Vagina (tissue), 2 donors: ENCODE data around the gene DHX34.

ENCODE experiments used
- POLR2AphosphoS5 ChIP-seq, 2 donors: sonication (generic); formaldehyde crosslinking; IDR thresholded peaks; one replicate each; pipeline ENCODE4 v1.9.0; 2017; ENCODE audit warnings: antibody characterized with exemption in 2 of 2, mild to moderate bottlenecking in 2 of 2, low read depth in 1 of 2; ENCODE audit not compliant: insufficient read depth in 1 of 2
- TF ChIP-seq, protein P1 (sequence below), 3 experiments: fragments of 450-650 bp in 2 of 3; fragments of 200-600 bp in 1 of 3; sonication (generic) in 1 of 3; IDR thresholded peaks; one replicate each; pipeline ENCODE4 v1.5.1; 2017 to 2019; ENCODE audit warnings: antibody characterized with exemption in 3 of 3, mild to moderate bottlenecking in 2 of 3, moderate library complexity in 2 of 3

DNA sequence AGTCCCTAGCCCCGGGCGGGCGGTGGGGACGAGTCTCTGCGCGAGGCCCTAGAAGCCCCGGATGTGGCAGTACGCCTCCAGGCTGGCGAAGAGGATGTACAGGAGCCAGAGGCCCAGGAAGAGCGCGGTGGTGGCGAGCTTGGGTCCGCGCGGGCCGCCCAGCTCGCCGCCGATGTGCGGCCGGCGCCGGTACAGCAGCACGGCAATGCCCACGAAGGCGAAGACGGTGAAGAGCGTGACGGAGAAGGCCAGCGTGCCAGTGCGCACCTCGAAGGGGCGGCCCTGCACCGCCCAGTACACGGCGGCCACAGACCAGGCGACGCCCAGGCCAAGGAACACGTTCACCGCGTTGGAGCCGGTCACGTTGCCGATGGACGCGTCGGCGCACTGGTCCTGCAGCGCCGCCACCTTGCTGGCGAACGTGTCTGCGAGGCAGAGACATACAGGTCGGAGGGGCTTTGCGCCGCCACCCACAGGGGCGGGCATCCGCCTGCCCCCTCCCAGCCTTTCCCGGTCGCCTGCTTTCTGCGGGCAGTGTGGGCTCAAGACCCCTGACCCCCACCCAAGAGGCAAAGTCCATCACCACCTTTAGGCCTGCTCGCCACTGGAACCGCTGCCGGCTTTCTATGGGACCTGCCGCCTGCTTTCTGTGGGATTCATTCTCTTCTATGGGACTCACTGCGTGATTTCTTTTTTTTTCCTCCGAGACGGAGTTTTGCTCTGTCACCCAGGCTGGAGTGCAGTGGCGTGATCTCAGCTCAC lies 81.1 kb downstream of the DHX34 start:
- TF ChIP-seq, protein P1, sequence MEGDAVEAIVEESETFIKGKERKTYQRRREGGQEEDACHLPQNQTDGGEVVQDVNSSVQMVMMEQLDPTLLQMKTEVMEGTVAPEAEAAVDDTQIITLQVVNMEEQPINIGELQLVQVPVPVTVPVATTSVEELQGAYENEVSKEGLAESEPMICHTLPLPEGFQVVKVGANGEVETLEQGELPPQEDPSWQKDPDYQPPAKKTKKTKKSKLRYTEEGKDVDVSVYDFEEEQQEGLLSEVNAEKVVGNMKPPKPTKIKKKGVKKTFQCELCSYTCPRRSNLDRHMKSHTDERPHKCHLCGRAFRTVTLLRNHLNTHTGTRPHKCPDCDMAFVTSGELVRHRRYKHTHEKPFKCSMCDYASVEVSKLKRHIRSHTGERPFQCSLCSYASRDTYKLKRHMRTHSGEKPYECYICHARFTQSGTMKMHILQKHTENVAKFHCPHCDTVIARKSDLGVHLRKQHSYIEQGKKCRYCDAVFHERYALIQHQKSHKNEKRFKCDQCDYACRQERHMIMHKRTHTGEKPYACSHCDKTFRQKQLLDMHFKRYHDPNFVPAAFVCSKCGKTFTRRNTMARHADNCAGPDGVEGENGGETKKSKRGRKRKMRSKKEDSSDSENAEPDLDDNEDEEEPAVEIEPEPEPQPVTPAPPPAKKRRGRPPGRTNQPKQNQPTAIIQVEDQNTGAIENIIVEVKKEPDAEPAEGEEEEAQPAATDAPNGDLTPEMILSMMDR (IDR thresholded peaks at IDR 0.05), result peak in 1 of 3 experiments; percentile 17
- TF ChIP-seq POLR2AphosphoS5 (IDR thresholded peaks at IDR 0.05; ENCODE audit: insufficient read depth in 1 of 2, low read depth in 1 of 2), result no peak
